NCI-H2029 treated with DMSO at 0.1 percent for 48 hours (cell line): ENCODE data around the gene PGAP2.
A peak's percentile ranks its signal among the peaks of the same experiment; 100 is the strongest.

Source experiments
- DNase-seq: peaks from one replicate; lab custom pipeline; 2025; lab: John Stamatoyannopoulos, UW

Gene PGAP2

GRCh38 chr11:3854977-3855807, 46.8 kb downstream of the PGAP2 start, which contains the start of gene STIM1:
TSS of gene STIM1 (plus strand) at chr11:3855664. CDS start at chr11:3856271, 607 bp downstream.
- DNase-seq: peak; percentile 61

DNA sequence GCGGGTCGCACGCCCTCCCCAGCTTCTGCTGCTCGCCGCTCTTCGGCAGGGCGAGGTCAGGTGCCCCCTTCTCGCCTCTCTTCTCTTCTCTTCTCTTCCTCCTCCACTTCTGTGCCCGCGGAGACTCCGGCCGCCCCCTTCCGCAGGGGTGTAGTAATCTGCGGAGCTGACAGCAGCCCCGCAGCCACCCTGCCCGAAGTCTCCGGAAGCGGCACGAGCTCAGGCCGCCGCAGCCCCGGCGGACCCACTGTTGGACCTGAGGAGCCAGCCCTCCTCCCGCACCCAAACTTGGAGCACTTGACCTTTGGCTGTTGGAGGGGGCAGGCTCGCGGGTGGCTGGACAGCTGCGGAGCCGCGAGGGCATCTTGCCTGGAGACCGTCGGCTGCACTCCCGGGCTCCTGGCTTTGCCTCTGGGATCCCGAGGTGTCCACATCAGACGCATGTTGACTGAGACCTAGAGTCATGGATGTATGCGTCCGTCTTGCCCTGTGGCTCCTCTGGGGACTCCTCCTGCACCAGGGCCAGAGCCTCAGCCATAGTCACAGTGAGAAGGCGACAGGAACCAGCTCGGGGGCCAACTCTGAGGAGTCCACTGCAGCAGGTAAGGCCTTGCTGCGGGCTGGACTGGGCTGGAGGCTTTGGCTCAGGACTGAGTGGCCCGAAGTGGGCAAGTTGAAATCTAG, 47.6 kb downstream of the PGAP2 start:
- DNase-seq: no peak

DNA sequence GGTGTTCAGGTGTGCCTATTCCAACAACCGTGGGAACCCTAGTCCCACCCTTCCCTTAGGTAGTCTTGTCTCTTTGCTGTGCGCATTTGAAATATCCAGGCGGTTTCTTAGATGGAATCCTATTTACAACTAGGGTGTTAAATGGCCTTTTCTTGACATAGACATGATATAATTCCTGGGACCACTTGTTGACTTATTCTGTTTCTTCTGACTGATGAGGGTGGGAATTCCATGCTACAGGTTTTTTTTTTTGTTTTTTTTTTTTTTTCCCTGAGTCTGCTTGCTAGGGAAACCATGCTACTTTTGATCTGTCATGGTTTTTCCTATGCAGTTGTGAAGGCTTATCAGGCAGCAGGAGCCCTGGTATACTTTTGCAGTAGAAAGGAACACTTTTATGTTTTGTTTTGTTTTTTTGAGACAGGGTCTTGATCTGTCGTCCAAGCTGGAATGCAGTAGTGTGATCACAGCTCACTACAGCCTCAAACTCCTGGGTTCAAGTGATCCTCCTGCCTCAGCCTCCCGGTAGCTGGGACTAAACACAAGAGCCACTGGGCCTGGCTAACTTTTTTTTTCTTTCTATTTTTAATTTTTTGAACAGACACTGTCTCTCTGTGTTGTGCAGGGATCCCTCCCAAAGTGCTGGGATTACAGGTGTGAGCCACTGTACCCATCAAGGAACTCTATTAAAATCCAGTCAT, 48.6 kb downstream of the PGAP2 start:
- DNase-seq: no peak

DNA sequence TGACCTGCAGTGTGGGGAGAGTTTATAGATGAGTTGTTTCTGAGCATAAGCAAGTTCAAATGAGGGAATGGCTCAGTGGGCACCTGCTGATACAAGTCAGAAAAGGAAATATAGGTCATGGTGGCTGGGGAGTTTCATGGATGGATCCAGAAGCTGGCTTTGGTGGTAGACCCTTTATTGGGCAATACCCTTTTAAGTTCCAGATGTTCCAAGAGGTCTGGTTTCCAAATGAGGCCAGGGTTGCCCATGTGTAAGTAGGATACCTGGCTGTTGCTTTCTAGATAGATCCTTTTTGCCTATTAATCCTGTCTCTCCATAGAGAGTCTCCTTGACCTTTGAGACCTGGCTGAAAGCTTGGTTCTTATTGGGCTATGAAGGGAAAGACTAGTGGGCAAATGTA, 49.3 kb downstream of the PGAP2 start:
- DNase-seq: no peak

DNA sequence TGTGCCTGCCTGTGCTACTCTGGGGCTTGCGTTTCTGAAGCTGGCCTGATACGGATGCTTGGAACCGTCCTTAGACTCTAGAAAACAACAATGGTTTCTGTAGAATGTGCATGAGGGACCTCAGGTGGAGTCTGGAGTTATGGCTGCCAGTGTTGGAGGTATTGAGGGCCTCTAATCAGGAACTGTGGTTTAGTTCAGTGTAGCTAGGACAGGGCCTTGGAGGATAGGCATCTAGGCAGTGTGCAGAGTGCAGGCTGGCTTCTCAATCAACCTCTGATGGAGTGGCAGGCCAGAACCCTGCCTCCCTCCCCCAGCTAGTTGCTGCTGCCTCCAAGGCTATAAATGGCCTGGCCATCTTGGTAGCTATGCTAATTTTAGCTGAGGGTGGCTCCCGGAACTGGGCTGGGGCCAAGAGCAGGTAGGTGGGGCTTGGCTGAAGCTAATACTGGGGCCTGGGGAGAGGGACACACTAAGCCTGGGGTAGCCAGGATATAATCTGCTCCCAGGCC, 51.1 kb downstream of the PGAP2 start:
- peak; percentile 28 for DNase-seq

- no peak for DNase-seq
These were observed 52.0 kb downstream of the PGAP2 start for GRCh38 chr11:3860375-3860774.

DNA sequence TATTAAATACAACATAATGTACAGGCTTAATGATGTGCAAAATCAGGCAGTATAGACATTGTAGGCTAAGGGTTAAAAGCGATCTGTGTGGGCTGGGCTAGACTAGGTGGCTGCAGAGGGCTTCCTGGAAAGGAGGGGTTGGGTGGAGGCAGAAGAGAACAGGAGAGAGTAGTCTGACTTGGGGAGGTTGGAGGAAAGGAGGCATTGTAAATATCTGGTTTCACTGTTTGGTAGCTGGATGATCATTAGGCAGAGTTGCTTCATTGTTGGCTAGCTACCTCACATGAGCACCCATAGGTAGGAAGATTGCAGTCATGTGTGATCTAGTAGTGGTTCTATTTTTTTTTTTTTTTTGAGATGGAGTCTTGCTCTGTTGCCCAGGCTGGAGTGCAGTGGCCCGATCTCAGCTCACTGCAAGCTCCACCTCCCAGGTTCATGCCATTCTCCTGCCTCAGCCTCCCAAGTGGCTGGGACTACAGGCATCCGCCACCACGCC, 52.6 kb downstream of the PGAP2 start:
- DNase-seq: peak; percentile 85

DNA sequence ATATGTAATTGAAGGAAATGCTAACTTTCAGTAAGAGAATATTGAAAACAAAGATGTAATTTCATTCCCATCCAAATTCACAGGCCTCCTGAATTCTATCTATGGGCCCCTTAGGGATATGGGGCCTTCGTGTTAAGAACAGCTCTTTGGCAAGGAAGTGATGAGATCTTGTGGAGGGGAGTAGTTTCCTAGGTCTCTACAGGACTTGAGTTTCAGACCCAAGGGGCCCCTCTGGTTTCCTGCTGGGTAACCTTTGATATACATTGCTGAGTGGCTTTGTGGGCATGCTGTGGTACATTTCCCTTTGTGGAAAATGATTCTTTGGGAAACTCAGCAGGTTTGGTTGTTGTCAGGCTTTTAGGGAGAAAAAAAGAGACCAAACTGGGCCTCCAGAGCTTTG, 53.3 kb downstream of the PGAP2 start:
- no peak for DNase-seq

GRCh38 chr11:3865388-3866193, 57.2 kb downstream of the PGAP2 start:
- DNase-seq: no peak

DNA sequence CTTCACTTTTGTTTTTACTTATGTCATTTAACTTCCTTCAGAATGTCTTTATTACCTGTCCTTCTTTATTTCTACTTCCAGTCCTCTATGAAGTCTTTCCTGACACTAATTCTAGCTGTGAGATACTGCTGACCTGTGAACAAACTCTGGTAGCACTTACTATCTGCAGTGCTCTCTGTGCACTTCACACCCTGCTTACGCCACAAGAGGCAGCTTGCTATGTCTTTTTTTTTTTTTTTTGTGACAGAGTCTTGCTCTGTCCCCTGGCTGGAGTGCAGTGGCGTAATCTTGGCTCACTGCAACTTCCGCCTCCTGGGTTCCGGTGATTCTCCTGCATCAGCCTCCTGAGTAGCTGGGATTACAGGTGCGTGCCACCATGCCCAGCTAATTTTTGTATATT, 57.8 kb downstream of the PGAP2 start:
- no peak for DNase-seq

DNA sequence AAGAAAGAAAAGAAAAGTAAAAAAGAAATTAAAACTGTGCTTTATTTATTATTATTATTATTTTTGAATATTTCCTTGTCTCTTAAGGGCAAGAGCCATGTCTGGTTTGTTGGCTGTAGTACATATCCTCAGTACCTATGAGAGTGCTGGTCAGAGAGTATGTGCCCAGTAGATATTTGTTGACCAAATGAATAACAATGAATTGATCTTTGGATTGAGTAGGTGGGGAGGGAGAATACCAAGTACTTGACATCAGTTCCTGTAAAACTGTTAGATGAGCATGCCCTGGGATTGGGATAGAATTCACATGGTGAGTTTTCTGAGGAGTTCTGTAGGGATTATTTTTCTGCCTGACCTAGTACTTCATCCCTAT, 58.5 kb downstream of the PGAP2 start:
- no peak for DNase-seq

GRCh38 chr11:3867209-3868091, 59.1 kb downstream of the PGAP2 start:
- DNase-seq: no peak

DNA sequence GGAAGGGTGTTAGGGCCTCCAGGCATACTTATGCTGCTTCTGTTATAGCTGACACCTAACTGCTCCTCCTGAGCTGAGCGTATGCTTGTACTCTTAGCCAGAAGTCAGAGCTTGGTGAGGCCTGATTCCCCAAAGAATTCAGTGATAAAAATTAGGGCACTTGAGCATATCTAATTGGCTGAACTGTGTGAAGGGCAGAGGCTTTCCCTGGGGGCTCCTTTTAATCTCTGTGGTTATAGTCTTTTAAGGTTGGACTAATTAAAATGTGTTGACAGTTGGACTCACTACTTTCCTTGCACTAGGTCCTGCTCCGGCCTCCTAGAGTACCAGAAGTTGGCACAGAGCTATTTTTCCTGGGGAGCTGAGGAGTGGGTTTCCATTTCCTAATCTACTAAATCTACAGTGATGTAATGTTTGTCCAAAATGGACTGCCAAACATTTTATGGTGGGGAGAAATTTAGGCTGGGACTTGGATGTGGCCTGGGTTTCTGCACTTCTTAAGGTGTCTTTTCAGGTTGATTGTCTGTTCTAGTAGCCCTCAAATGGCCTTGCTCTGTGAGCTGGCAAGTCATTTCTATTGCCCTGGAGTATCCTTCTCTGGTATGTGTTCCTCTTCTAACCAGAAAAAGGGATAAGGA, 65.5 kb downstream of the PGAP2 start:
- no peak for DNase-seq
